ENCODE results near the gene TRIM13. TPM values are rescaled to one million over a fixed set of nuclear protein-coding genes. Genes with fewer than 3 reads are reported as not detected.

The TRIM13 gene
- total and polyA plus RNA-seq, 8 donors = 4.1 to 23.7 (median 13.4) TPM

DNA sequence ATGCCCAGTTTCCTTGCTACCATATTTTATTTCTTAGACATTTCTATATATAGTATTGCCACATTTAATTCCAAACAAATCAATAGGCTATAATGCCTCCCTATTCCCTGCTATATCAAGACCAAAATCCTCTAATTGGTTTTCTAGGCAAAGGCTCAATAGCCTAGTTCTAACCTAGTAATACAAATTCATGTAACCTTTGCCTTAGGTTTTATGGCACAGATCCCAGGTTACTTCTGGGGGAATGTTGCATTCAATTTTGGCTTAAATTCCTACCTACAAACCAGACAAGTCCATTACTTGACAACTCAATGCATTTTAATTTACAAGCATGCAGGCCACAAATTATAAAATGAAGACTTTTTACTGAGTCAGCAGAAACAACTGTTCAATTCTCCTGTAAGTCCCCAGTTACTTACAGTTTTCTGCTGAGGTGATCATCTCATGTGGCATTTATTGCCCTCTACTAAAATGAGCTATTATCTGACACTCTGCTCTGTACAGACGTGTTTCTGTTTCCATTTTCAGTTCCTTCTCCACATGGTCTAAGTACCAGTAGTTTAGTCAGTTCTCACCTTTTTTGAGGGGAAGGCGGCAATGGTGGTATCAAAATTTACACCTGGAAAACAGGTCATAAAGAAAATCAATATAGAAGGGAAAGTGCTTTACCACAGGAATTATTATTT lies 30.1 kb downstream of the TRIM13 start:
- Histone ChIP-seq H3K36me3 (peaks cover 0 to 17% (median 8%) of the 10 kb centered on the region in 4 donors), H3K4me1 (peaks cover 0 to 9% (median 0%) of the 10 kb centered on the region in 4 donors), H3K4me3 (no peak overlapping the region), H3K27ac (no peak overlapping the region), H3K27me3 (no peaks in the 10 kb centered on the region), H3K9me3 (no peaks in the 10 kb centered on the region)
- WGBS, 5 donors = 81 to 94% (median 89%) methylated on average over 2 of the region's 2 CpGs
- DNase-seq = no peak
- TF ChIP-seq POLR2A (IDR thresholded peaks at IDR 0.05) = no peak
- TF ChIP-seq EP300 (IDR thresholded peaks at IDR 0.05) = no peak
- no peak for TF ChIP-seq CTCF (IDR thresholded peaks at IDR 0.05)
- no peak for TF ChIP-seq POLR2AphosphoS5 (IDR thresholded peaks at IDR 0.05)
- intact Hi-C loops (cut with DNase I; ENCODE audit: low total_unique reads) = no loop called here

DNA sequence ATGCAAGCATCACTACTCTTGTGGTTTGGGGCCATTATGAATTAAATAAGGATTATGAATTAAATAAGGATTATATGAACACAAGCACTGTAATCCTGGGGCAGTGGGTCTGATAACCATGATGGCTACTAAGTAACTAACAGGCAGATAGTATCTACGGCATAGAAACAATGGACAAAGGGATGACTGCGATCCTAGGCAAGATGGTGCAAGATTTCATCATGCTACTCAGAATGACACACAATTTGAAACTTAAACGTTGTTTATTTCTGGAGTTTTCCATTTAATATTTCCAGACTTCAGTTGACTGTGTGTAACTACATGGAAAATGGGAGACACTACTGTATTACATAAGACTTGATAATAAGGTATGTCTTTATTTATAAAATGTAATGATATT lies 33.5 kb downstream of the TRIM13 start:
- intact Hi-C loops (cut with DNase I; ENCODE audit: low total_unique reads) = no loop called here
- no peaks in the 10 kb centered on the region for H3K27me3 ChIP-seq
- H3K27ac ChIP-seq = no peak overlapping the region
- H3K36me3 ChIP-seq = no peaks in the 10 kb centered on the region
- 87 to 93% (median 91%) methylated on average over 3 of the region's 3 CpGs for WGBS, 5 donors
- no peak for DNase-seq
- no peaks in the 10 kb centered on the region for H3K9me3 ChIP-seq
- no peak overlapping the region for H3K4me3 ChIP-seq
- TF ChIP-seq POLR2A (IDR thresholded peaks at IDR 0.05) (no peak), POLR2AphosphoS5 (IDR thresholded peaks at IDR 0.05) (no peak), CTCF (IDR thresholded peaks at IDR 0.05) (no peak), EP300 (IDR thresholded peaks at IDR 0.05) (no peak)
- H3K4me1 ChIP-seq = peaks cover 0 to 9% (median 0%) of the 10 kb centered on the region in 4 donors

- no peaks in the 10 kb centered on the region for H3K36me3 ChIP-seq
- no peaks in the 10 kb centered on the region for H3K4me1 ChIP-seq
- no peaks in the 10 kb centered on the region for H3K9me3 ChIP-seq
- no peak for DNase-seq
- no peak for TF ChIP-seq POLR2A (IDR thresholded peaks at IDR 0.05)
- TF ChIP-seq EP300 (IDR thresholded peaks at IDR 0.05) = no peak
- TF ChIP-seq CTCF (IDR thresholded peaks at IDR 0.05) = no peak
- intact Hi-C loops (cut with DNase I; ENCODE audit: low total_unique reads) = no loop called here
- no peak overlapping the region for H3K4me3 ChIP-seq
- H3K27me3 ChIP-seq = no peaks in the 10 kb centered on the region
- no peak overlapping the region for H3K27ac ChIP-seq
Measured at GRCh38 chr13:50033725-50034124, 36.9 kb downstream of the TRIM13 start.

DNA sequence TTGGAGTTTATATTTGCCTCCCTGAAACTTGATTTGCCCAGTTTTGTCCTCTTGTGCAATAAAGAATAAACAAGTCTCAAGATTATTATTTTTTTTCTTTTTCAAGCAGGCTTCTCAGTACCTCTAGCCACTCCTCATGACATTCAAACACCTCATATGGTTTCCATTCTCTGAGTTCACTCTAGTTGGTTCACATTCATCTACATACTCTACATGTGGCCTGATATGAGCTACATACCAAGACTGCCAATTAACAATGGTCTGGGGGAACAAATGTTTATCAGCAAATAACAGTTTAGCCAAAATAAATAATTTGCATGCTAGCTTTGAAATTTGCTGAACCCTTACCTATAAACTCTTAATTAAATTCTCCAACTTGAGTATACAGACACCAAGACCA lies 40.9 kb downstream of the TRIM13 start:
- H3K27me3 ChIP-seq = no peaks in the 10 kb centered on the region
- H3K36me3 ChIP-seq = peaks cover 0 to 6% (median 2%) of the 10 kb centered on the region in 4 donors
- no peaks in the 10 kb centered on the region for H3K4me1 ChIP-seq
- intact Hi-C loops (cut with DNase I; ENCODE audit: low total_unique reads) = no loop called here
- H3K27ac ChIP-seq = no peak overlapping the region
- DNase-seq = no peak
- no peak for TF ChIP-seq CTCF (IDR thresholded peaks at IDR 0.05)
- TF ChIP-seq POLR2AphosphoS5 (IDR thresholded peaks at IDR 0.05) = no peak
- TF ChIP-seq POLR2A (IDR thresholded peaks at IDR 0.05) = no peak
- no peak for TF ChIP-seq EP300 (IDR thresholded peaks at IDR 0.05)
- H3K4me3 ChIP-seq = no peak overlapping the region
- no peaks in the 10 kb centered on the region for H3K9me3 ChIP-seq
